CD4-positive, alpha-beta memory T cell (primary cell): ENCODE data around the gene UBB. TPM values are rescaled to one million over a fixed set of nuclear protein-coding genes. Genes with fewer than 3 reads are reported as not detected.
A peak's percentile ranks its signal among the peaks of the same experiment; 100 is the strongest.

ENCODE experiments used
- CTCF ChIA-PET: fragments of 350-600 bp; sonication (Branson Sonifier 250); formaldehyde crosslinking; loops from one replicate; lab custom pipeline; 2021; ENCODE audit warnings: inconsistent platforms; ENCODE audit not compliant: partially characterized antibody; lab: Charles Lee
- POLR2A ChIA-PET: fragments of 350-600 bp; sonication (Branson Sonifier 250); formaldehyde crosslinking; loops from one replicate; lab custom pipeline; 2021; ENCODE audit not compliant: partially characterized antibody; lab: Charles Lee
- DNase-seq, 5 donors: peaks; one replicate each; pipeline versions ENCODE4 v3.0.0 to v3.0.0-alpha.2; 2020 to 2022; ENCODE audit warnings: mixed read lengths in 1 of 5
- H3K27ac ChIP-seq: one replicate; pipeline ENCODE4 v1.7.0; 2013; ENCODE audit warnings: low read depth, low read length
- H3K27me3 ChIP-seq: 2 replicates; pipeline ENCODE4 v1.7.0; 2013; ENCODE audit warnings: mild to moderate bottlenecking, low read length, moderate library complexity; ENCODE audit not compliant: insufficient read depth
- H3K36me3 ChIP-seq: 2 replicates; pipeline ENCODE4 v1.7.0; 2013; ENCODE audit warnings: mild to moderate bottlenecking, low read length, moderate library complexity; ENCODE audit not compliant: insufficient read depth
- H3K4me1 ChIP-seq: 2 replicates; pipeline ENCODE4 v1.7.0; 2013; ENCODE audit warnings: mild to moderate bottlenecking, low read length, moderate library complexity; ENCODE audit not compliant: insufficient read depth
- H3K4me3 ChIP-seq, 2 donors: one replicate each; pipeline ENCODE4 v1.7.0; 2013; ENCODE audit warnings: low read length in 2 of 2, mild to moderate bottlenecking in 1 of 2
- H3K9me3 ChIP-seq, 2 donors: one replicate each; pipeline ENCODE4 v1.7.0; 2013; ENCODE audit warnings: low read length in 2 of 2, control low read depth in 1 of 2; ENCODE audit not compliant: control insufficient read depth in 1 of 2
- H3K27ac Mint-ChIP-seq, 7 donors: one replicate each; pipeline ENCODE4 v1.8.0; 2020 to 2021; ENCODE audit warnings: mixed read lengths in 7 of 7, mild to moderate bottlenecking in 6 of 7, inconsistent platforms in 3 of 7, moderate library complexity in 3 of 7
- H3K27me3 Mint-ChIP-seq, 2 donors: one replicate each; pipeline ENCODE4 v1.8.0; 2020 to 2021; ENCODE audit warnings: mixed read lengths in 2 of 2
- H3K36me3 Mint-ChIP-seq, 2 donors: one replicate each; pipeline ENCODE4 v1.8.0; 2020 to 2021; ENCODE audit warnings: mixed read lengths in 2 of 2, inconsistent platforms in 1 of 2, mild to moderate bottlenecking in 1 of 2
- H3K4me1 Mint-ChIP-seq, 4 donors: one replicate each; pipeline ENCODE4 v1.8.0; 2020 to 2021; ENCODE audit warnings: mixed read lengths in 4 of 4, mild to moderate bottlenecking in 1 of 4
- H3K4me3 Mint-ChIP-seq, 8 donors: one replicate each; pipeline ENCODE4 v1.8.0; 2020 to 2021; ENCODE audit warnings: mixed read lengths in 8 of 8, mild to moderate bottlenecking in 7 of 8, moderate library complexity in 6 of 8, inconsistent platforms in 3 of 8
- H3K9me3 Mint-ChIP-seq, 8 donors: one replicate each; pipeline ENCODE4 v1.8.0; 2020 to 2021; ENCODE audit warnings: mixed read lengths in 8 of 8, mild to moderate bottlenecking in 5 of 8, inconsistent platforms in 3 of 8, moderate library complexity in 1 of 8
- intact Hi-C: fragments of 100-400 bp; cut with micrococcal nuclease; formaldehyde crosslinking; loops from one replicate; pipeline ENCODE4 v1.15.1; 2023
- polyA plus RNA-seq, 2 donors: library from polyadenylated mRNA; unstranded; fragments of 300-500 nt; fragmentation: Illumina TruSeq; gene quantifications; one replicate each; pipeline ENCODE4 v1.2.3, GENCODE V29; 2021
- total RNA-seq, 2 experiments: library from RNA; stranded (reverse); gene quantifications; one replicate each; pipeline ENCODE4 v1.2.3, GENCODE V29; 2021

UBB gene
- total and polyA plus RNA-seq, 4 experiments from 2014 or later = 523 to 1,970 (median 1,094) TPM

- H3K9me3 Mint-ChIP-seq = no peaks in the 10 kb centered on the region
- Histone ChIP-seq H3K36me3 (peaks cover 17% of the 10 kb centered on the region), H3K4me3 (peak within 1 kb of the TSS; percentile 47 to 79), H3K9me3 (no peaks in the 10 kb centered on the region), H3K27ac (peak within 1 kb of the TSS; percentile 92), H3K4me1 (peaks cover 51% of the 10 kb centered on the region), H3K27me3 (no peaks in the 10 kb centered on the region)
- peak within 1 kb of the TSS; percentile 97 to 100 (median 99) for H3K27ac Mint-ChIP-seq
- H3K27me3 Mint-ChIP-seq = no peaks in the 10 kb centered on the region
- peak; percentile 40 to 52 (median 42) for DNase-seq
- peaks cover 19 to 33% of the 10 kb centered on the region in 2 donors for H3K36me3 Mint-ChIP-seq
- peak within 1 kb of the TSS; percentile 91 to 99 (median 97) for H3K4me3 Mint-ChIP-seq
- ChIA-PET CTCF (interaction anchor here (0.7 to 4.5 kb wide), 30 partner anchors 8 to 628 kb away, joined by 3 to 86 read pairs (median 4); partner anchors contain the start of gene PIGL), POLR2A (interaction anchor here (1.0 to 7.3 kb wide), 14 partner anchors 11 to 128 kb away, joined by 3 to 129 read pairs (median 9); partner anchors contain the start of genes CENPV and UBB)
- intact Hi-C loops = loop anchor here (1.0 kb wide), 2 partner anchors 29 to 52 kb away; no protein-coding TSS in a partner anchor
- H3K4me1 Mint-ChIP-seq = peaks cover 26 to 65% (median 43%) of the 10 kb centered on the region in 4 donors
Observed at GRCh38 chr17:16415031-16415924, 34.4 kb downstream of the UBB start, which contains the start of gene TRPV2. Gene TRPV2 (plus strand): TSS chr17:16415571. CDS start chr17:16417669, 2,098 bp downstream.

GRCh38 chr17:16417399-16417798 is 36.5 kb downstream of the UBB start:
- DNase-seq = no peak
- H3K36me3 ChIP-seq = peaks cover 25% of the 10 kb centered on the region
- Mint-ChIP-seq H3K27me3 (no peaks in the 10 kb centered on the region), H3K36me3 (peaks cover 25 to 49% of the 10 kb centered on the region in 2 donors), H3K4me3 (peak overlapping the region in 6 of 8 donors; percentile 91 to 98 (median 97)), H3K27ac (peak overlapping the region; percentile 97 to 100 (median 99)), H3K9me3 (no peaks in the 10 kb centered on the region), H3K4me1 (peaks cover 26 to 73% (median 49%) of the 10 kb centered on the region in 4 donors)
- POLR2A ChIA-PET = interaction anchor here (1.7 to 7.3 kb wide), 4 partner anchors 10 to 119 kb away, joined by 4 to 129 read pairs (median 70); partner anchors contain the start of gene UBB
- H3K9me3 ChIP-seq = no peaks in the 10 kb centered on the region
- H3K27me3 ChIP-seq = no peaks in the 10 kb centered on the region
- intact Hi-C loops = no loop called here
- H3K4me3 ChIP-seq = no peak overlapping the region
- CTCF ChIA-PET = interaction anchor here (1.0 to 4.5 kb wide), 3 partner anchors 32 to 105 kb away, joined by 4 to 68 read pairs (median 7); no protein-coding TSS in a partner anchor
- peaks cover 58% of the 10 kb centered on the region for H3K4me1 ChIP-seq
- H3K27ac ChIP-seq = peak overlapping the region; percentile 92

- no peaks in the 10 kb centered on the region for H3K9me3 ChIP-seq
- peaks cover 58% of the 10 kb centered on the region for H3K4me1 ChIP-seq
- H3K36me3 Mint-ChIP-seq = peaks cover 30 to 54% of the 10 kb centered on the region in 2 donors
- peaks cover 31% of the 10 kb centered on the region for H3K36me3 ChIP-seq
- H3K27ac ChIP-seq = peak overlapping the region; percentile 92
- ChIA-PET POLR2A (interaction anchor here (0.8 to 7.3 kb wide), 6 partner anchors 9 to 375 kb away, joined by 3 to 129 read pairs (median 12); partner anchors contain the start of gene UBB), CTCF (interaction anchor here (1.6 to 4.5 kb wide), 2 partner anchors 32 to 54 kb away, joined by 7 to 68 read pairs; no protein-coding TSS in a partner anchor)
- no peaks in the 10 kb centered on the region for H3K27me3 Mint-ChIP-seq
- peak overlapping the region; percentile 17 to 86 (median 50) for H3K4me3 Mint-ChIP-seq
- DNase-seq = no peak
- intact Hi-C loops = no loop called here
- peaks cover 26 to 71% (median 51%) of the 10 kb centered on the region in 4 donors for H3K4me1 Mint-ChIP-seq
- H3K27ac Mint-ChIP-seq = peak overlapping the region; percentile 53 to 100 (median 86)
- H3K4me3 ChIP-seq = no peak overlapping the region
- no peaks in the 10 kb centered on the region for H3K9me3 Mint-ChIP-seq
- H3K27me3 ChIP-seq = no peaks in the 10 kb centered on the region
Observed at GRCh38 chr17:16417896-16418684, 37.2 kb downstream of the UBB start.

GRCh38 chr17:16418685-16419068 is 37.8 kb downstream of the UBB start:
- H3K4me3 ChIP-seq = no peak overlapping the region
- peaks cover 28 to 58% of the 10 kb centered on the region in 2 donors for H3K36me3 Mint-ChIP-seq
- ChIA-PET CTCF (interaction anchor here (1.6 kb wide), 1 partner anchor 33 kb away, joined by 7 read pairs; no protein-coding TSS in a partner anchor), POLR2A (interaction anchor here (0.8 to 7.3 kb wide), 8 partner anchors 9 to 376 kb away, joined by 3 to 129 read pairs (median 4); partner anchors contain the start of gene UBB)
- no peak for DNase-seq
- H3K36me3 ChIP-seq = peaks cover 37% of the 10 kb centered on the region
- H3K9me3 ChIP-seq = no peaks in the 10 kb centered on the region
- H3K4me1 ChIP-seq = peaks cover 58% of the 10 kb centered on the region
- peak overlapping the region; percentile 92 for H3K27ac ChIP-seq
- H3K27me3 Mint-ChIP-seq = no peaks in the 10 kb centered on the region
- no peaks in the 10 kb centered on the region for H3K27me3 ChIP-seq
- H3K27ac Mint-ChIP-seq = peak overlapping the region; percentile 53 to 100 (median 89)
- peaks cover 26 to 69% (median 50%) of the 10 kb centered on the region in 4 donors for H3K4me1 Mint-ChIP-seq
- H3K4me3 Mint-ChIP-seq = peak overlapping the region; percentile 40 to 86 (median 73)
- intact Hi-C loops = no loop called here
- no peaks in the 10 kb centered on the region for H3K9me3 Mint-ChIP-seq

GRCh38 chr17:16419074-16419928 is 38.4 kb downstream of the UBB start:
- peak overlapping the region; percentile 12 for H3K27ac ChIP-seq
- no peaks in the 10 kb centered on the region for H3K27me3 ChIP-seq
- intact Hi-C loops = no loop called here
- peak overlapping the region; percentile 53 to 100 (median 86) for H3K27ac Mint-ChIP-seq
- H3K4me3 ChIP-seq = no peak overlapping the region
- POLR2A ChIA-PET = interaction anchor here (0.7 to 7.3 kb wide), 8 partner anchors 10 to 377 kb away, joined by 3 to 129 read pairs (median 4); partner anchors contain the start of gene UBB
- H3K9me3 Mint-ChIP-seq = no peaks in the 10 kb centered on the region
- DNase-seq = peak in 1 of 5 donors; percentile 75
- H3K9me3 ChIP-seq = no peaks in the 10 kb centered on the region
- CTCF ChIA-PET = interaction anchor here (1.1 to 1.6 kb wide), 2 partner anchors 34 to 56 kb away, joined by 5 to 7 read pairs; no protein-coding TSS in a partner anchor
- peaks cover 28 to 58% of the 10 kb centered on the region in 2 donors for H3K36me3 Mint-ChIP-seq
- peak overlapping the region; percentile 32 to 86 (median 73) for H3K4me3 Mint-ChIP-seq
- H3K27me3 Mint-ChIP-seq = no peaks in the 10 kb centered on the region
- H3K4me1 Mint-ChIP-seq = peaks cover 24 to 66% (median 48%) of the 10 kb centered on the region in 4 donors
- H3K36me3 ChIP-seq = peaks cover 38% of the 10 kb centered on the region
- peaks cover 58% of the 10 kb centered on the region for H3K4me1 ChIP-seq
